HG03108 (cell line): Measurements from ENCODE around the gene PFKFB2.

Experiments
- ATAC-seq: cut with Tn5 transposase; IDR thresholded peaks from one replicate; pipeline ENCODE4 v1.9.1; 2021; ENCODE audit warnings: moderate library complexity; ENCODE audit not compliant: unreplicated experiment

The PFKFB2 gene

DNA sequence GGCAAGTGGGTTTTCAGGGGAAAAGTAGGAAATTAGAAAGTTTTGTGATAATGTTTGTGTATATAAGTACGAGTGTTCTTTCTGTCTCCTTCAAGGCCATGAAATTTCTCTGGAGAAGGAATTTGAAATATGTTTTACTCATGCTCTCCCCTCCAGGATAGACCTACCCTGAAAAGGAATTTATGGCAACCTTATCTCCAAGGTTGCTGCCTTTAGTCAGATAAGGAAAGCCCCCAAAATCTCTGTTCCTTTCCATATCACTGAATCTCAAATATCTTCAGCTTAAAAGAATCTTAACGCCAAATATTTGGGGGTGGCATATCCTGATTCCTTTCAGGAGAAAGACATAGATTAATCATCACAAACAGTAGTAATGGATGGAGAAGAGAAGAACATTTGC is 35.1 kb downstream of the PFKFB2 start:
- no peak for ATAC-seq

DNA sequence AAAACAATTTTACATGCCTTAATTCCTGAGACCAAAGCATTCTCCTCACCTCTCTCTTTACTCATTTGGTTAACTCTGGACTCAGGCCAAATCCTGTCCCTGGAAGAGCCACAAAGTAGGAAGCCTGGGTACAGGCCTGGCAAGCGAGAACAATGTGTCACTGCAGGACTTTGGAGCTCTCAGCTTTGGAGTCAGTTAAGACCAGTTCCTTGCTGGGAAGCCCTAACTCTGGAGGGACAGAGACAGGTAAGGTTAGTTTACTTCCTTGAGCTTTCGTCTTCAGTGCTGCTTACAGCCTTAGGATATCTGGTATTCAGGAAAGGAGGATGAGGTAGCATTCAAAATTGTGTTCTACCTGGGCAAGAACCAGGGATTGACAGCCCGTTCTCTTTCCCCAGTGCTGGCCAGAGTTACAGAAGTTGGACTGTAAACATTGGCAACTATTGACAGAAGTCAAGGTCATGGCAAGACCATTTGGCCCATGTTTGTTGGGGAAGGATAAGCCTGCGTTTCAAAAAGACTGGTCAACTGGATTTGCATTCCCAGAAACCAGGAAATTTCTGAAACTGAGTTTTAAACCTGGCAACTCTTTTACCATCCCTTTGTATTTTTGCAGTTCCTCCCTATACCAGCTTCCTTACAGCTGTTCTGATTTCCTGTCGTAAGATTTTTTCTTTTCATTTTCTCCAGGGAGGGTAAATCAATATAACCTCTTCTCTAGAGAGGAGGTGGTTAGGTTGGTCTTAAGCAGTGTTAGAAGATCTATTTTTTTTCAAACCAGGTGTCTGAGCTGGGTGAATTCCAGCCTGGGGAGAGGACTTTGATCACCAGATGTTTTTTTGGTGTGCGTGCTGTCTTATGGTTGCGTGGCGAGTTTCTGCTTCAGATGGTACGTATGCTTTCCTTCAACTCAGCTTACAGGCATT is 35.9 kb downstream of the PFKFB2 start, which contains the start of gene C4BPB:
C4BPB (plus strand) TSS at position 160 of the 926 bp plus-strand sequence; CDS start at position 832, 672 bp downstream.
- no peak for ATAC-seq

DNA sequence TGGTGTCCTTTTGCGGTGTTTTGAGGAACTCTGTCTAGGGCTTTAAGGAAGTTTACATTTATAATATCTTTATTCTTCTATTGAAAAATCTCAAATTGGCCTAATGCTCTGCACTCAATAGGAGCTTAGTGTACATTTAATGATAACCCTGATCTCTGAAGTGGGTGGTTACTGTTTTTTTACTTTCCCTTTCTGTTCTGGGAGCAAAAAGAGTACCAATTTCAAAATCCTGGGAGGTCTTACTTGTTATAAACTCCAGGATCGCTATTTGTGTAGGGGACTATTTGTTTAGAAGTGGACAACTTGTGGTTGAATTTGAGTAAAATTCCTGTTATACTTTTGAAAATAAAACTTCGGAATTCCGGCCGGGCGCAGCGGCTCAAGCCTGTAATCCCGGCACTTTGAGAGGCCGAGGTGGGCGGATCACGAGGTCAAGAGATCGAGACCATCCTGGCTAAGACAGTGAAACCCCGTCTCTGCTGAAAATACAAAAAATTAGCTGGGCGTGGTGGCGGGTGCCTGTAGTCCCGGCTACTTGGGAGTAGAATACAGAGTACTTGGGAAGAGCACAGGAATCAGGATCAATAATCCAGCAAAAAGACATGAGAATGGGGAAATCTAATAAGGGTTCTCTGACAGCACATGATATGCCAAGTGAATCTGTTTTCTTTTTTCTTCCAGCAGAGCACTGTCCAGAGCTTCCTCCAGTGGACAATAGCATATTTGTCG is 36.7 kb downstream of the PFKFB2 start:
- ATAC-seq = no peak

DNA sequence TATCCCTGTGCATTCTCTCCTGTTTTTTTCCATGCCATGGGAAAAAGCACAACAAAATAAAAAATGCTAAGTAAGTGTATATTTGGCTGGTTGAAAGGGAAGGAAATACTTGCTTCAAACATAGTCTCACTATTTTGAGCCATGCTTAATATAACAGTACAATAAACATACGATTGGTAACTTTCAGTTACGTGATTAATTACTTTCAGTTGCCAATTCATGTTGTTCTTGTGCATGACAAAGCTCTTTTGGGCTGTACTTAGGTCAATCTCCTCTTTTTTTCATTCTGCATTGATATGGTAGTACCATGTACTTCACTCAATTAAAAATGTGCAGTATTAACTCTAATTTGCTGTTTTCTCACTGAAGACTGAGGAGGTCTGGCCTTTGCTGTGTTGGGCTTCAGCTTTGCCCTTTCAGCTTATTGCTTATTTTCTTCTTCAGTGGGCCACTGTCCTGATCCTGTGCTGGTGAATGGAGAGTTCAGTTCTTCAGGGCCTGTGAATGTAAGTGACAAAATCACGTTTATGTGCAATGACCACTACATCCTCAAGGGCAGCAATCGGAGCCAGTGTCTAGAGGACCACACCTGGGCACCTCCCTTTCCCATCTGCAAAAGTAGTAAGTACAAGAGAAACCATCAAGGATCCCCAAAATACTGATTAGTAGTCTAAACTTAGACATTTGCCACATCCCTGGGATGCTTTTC is 38.3 kb downstream of the PFKFB2 start:
- no peak for ATAC-seq

DNA sequence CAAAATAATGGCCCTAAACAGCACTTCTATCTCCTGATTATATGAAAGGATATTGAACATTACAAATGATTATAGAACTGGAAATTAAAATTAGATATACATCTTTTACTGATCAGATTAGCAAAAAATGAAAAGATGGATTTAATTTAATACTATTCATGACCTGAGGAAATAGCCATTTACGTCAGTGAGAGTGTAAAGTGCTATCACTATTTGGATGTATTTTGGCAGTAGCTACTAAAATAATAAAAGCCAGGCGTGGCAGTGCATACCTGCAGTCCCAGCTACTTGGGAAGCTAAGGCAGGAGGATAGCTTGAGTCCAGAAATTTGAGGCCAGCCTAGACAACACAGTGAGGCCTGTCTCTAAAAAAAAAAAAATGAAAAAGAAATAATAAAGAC is 40.9 kb downstream of the PFKFB2 start:
- ATAC-seq = no peak

DNA sequence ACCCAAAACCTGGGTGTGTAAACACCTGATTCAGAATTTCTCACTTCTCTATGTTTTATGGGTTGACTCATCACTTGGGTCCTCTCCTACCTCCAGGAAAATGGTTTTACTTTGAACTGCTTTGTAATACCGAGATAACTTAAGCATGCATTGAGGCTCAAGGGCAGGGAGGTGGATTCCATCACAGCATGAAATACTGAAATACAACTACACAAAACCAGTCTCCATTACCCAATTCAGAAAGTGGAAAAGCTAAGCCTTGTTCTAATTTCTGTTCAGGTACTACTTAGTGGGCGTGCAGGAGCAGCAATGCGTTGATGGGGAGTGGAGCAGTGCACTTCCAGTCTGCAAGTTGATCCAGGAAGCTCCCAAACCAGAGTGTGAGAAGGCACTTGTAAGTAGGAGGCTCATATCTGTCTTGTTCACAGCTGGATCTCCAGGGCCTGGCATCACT is 44.8 kb downstream of the PFKFB2 start:
- peak; percentile 71 for ATAC-seq

GRCh38 chr1:207101720-207102119 is 48.6 kb downstream of the PFKFB2 start:
- ATAC-seq = no peak

DNA sequence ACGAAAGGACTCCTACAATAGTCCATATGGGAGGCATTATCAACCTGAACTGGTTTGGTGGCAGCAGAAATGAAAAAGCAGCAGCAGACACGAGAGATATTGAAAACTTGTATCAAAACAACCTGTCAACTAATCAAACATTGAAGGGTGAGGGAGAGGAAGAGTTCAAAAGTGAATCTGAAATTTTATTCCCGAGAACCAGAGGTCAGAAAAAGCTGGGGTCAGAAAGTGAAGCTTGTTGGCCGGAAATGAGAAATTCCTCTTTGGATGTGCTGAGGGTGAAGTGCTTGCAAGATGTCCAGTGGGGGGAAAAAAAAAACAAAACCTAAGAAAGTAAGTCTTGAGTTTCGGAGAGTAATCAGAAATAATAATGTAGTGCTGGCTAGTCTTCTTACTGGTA is 49.1 kb downstream of the PFKFB2 start:
- ATAC-seq = no peak

DNA sequence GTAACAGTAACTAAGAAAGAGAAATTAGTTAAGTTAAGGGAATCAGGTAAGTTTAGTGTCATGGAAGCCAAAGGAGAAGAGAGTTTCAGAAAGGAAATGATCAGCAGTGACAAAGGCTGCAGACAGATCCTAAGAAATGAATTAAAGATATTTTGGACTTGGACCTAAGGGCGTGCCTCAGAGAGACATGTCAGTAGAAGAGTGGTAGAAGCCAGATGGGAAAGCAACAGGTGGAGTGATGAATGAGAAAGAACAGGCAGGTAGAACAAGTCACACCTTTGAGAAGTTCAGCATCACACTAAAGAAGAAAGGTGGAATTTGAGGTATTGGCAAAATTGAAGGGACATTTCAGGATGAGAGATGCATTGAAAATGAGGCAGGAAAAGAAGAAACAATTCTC is 49.6 kb downstream of the PFKFB2 start:
- ATAC-seq = no peak

DNA sequence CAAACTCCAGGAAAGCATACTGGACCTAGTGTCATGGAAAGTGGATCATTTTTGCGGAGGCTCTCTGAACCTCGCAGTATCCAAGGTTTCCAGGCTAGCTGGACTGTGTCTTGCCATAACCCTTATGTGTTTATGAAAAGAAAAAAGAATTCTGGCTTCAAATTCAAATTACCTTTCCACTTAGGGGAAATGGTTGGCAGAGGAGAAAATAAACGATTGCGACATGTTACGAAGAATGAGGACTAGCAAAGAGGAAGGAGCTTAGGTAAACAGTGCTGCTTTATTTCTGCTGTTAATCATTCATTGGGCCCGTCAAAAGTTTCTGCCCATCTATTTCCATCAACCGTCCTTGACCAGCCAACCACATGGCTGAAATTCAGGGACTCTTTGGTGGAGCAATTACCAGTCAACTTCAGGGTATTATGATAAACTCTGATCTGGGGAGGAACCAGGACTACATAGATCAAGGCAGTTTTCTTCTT is 50.9 kb downstream of the PFKFB2 start, which contains the start of gene C4BPA:
C4BPA (plus strand) TSS at position 342 of the 482 bp plus-strand sequence. CDS start 8,793 bp downstream, outside the sequence.
- ATAC-seq = no peak

DNA sequence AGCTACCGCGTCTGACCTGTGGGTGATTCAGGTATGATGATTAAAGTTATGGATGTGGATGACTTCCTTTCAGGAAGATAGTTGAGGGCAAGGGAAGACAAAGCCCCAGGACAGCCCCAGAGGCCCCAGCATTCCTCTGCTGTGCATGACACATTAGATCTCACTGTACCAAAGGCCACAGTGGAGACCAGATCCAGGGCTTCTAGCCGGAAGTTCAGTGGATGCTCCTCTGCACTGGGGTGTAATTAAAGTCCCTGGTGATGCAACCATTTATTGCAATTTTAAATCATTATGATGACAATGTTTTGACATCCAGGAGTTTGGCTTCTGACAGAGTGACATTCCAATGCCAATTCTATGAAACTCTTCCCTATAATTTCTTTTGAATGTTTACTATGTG is 55.9 kb downstream of the PFKFB2 start:
- no peak for ATAC-seq

DNA sequence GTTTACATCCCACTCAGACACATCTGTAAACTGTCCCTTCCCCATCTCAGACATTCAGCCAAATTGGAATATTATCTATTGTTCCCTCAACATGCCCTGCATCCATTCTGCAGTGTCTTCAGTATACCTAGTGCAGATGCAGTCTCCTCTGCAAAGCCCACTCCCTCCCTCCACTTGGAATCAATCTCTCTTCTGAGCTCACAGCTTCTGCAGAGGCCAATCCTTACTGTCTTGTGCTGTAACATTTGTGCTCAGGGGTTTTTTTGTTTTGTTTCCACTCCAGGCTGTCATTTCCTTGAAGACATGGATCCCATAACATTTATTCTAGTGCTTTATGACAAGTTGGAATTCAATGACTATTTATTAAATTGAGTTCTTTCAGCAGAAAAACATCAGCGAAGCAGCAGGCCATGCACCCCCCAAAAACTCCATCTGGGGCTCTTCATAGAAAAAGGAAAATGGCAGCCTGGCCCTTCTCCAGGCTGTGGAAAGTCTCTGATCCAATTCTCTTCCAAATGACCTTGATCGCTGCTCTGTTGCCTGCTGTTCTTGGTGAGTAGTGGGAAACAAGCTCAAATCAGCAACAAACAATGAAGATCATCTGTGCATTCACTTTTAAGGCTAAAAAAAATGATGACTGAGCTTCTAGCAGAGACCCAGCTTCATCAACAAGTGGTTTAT is 59.7 kb downstream of the PFKFB2 start:
- ATAC-seq = no peak

DNA sequence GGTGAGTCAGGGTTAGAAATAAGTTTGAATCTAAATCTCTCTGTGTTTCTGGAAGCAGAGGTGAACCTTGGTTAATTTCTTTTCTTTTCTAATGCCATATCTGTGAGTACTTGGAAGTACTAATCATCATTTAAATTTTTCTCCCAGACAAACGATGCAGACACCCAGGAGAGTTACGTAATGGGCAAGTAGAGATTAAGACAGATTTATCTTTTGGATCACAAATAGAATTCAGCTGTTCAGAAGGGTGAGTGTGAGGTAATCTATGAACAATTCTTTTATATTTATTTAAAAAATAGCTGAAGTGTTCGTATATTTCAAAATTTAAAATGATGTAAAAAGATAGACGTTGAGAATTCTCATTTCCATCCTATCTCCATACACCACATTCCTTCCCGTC is 62.2 kb downstream of the PFKFB2 start:
- ATAC-seq = no peak

DNA sequence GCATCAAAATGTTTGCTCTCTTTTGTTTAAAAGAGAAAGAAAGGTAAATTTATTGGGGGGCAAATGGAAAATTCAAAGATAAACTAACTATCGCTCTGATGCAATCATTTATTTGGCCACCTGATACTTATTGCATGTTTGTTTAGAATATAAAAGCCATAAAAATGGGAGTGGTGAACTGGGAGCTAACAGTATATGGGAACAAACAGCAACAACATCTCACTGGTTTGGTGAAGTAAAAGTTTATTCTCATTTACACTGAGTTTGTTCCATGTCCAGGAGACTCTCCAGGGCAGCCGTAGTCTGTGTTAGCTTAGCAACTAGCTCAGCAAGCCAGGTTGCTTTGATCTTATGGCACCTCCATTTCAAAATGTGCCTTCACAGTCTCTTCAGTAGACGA is 71.3 kb downstream of the PFKFB2 start:
- ATAC-seq = no peak

DNA sequence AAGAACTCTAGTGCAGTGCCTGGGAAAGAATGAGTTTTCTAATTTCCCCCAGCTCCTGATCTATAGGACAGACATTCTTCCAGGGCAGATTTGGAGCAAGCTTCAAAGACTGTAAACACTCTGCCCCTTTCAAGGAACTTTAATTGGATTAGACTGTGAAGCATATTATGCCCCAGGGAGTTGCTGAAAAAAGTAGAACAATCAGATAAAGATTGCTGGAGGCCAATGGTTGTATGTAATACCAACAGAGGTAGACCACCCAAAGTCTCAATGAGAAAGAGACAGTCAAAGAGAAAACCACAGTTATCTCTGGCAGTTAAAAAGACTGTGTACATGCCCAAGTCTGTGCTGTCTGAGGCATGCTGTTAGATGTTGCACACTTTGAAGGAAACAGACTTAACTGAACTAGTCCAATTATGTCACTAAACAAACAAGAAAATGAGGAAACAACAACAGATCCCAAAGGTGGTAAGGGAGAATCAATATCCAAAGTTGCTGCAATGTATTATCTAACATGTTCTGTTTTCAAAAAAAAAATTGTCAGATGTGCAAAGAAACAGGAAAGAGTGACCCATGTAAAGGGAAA is 75.4 kb downstream of the PFKFB2 start:
- ATAC-seq = no peak

DNA sequence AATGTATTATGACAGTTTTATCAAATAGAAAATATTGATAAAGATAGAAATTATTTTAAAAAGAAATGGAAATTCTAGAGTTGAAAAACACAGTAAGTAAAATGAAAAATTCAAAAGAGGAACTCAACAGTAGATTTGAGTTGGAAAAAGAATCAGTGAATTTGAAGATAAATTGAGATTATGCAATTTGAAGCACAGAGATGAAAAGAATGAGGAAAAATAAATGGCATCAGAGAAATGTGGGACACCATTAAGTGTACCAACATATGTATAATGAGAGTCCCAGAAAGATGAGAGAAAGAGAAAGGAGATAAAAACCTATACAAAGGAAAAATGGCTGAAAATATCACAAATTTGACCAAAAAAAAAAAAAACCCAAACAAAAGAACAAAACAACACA is 76.0 kb downstream of the PFKFB2 start:
- no peak for ATAC-seq
